ENCODE data around the gene TMA7. TPM values are rescaled to one million over a fixed set of nuclear protein-coding genes. Genes with fewer than 3 reads are reported as not detected.
A peak's percentile ranks its signal among the peaks of the same experiment; 100 is the strongest.

The TMA7 gene
- total RNA-seq, 6 experiments from 2014 or later, result 64.8 to 182 (median 80.1) TPM

- ATAC-seq (peak; percentile 3 to 7 (median 4)), DNase-seq (no peak)
- intact Hi-C loops (cut with DNase I), result no loop called here
- WGBS (ENCODE audit: insufficient coverage, low coverage, low lambda C conversion rate, missing lambda C conversion rate), result 0% methylated on average over 13 of the region's 21 CpGs
- Histone ChIP-seq H3K9me3 (no peaks in the 10 kb centered on the region), H3K27me3 (no peaks in the 10 kb centered on the region), H3K36me3 (peaks cover 0 to 26% (median under 1%) of the 10 kb centered on the region in 4 donors), H3K4me1 (peaks cover 0 to 18% (median 4%) of the 10 kb centered on the region in 4 donors), H3K4me3 (peak overlapping the region; percentile 72 to 86 (median 75)), H3K27ac (peak overlapping the region; percentile 78 to 83 (median 78))
- TF ChIP-seq CTCF (IDR thresholded peaks at IDR 0.05) (no peak), POLR2A (IDR thresholded peaks at IDR 0.05) (no peak)
Observed at GRCh38 chr3:48440590-48440958, 517 bp downstream of the TMA7 start.

- Histone ChIP-seq H3K4me3 (no peak overlapping the region), H3K27me3 (no peaks in the 10 kb centered on the region), H3K27ac (no peak overlapping the region), H3K4me1 (peaks cover 0 to 25% (median 4%) of the 10 kb centered on the region in 4 donors), H3K36me3 (peaks cover 0 to 26% (median under 1%) of the 10 kb centered on the region in 4 donors), H3K9me3 (no peaks in the 10 kb centered on the region)
- WGBS (ENCODE audit: insufficient coverage, low coverage, low lambda C conversion rate, missing lambda C conversion rate), result 47% methylated on average over 6 of the region's 6 CpGs
- intact Hi-C loops (cut with DNase I), result no loop called here
- no peak for DNase-seq
- no peak for TF ChIP-seq CTCF (IDR thresholded peaks at IDR 0.05)
- no peak for TF ChIP-seq POLR2A (IDR thresholded peaks at IDR 0.05)
- ATAC-seq, result no peak
Observed at GRCh38 chr3:48441940-48442339, 1.9 kb downstream of the TMA7 start.

- no peak overlapping the region for H3K4me3 ChIP-seq
- no peaks in the 10 kb centered on the region for H3K9me3 ChIP-seq
- no peak for TF ChIP-seq CTCF (IDR thresholded peaks at IDR 0.05)
- no peak for TF ChIP-seq POLR2A (IDR thresholded peaks at IDR 0.05)
- 69% methylated on average over 5 of the region's 6 CpGs for WGBS (ENCODE audit: insufficient coverage, low coverage, low lambda C conversion rate, missing lambda C conversion rate)
- peaks cover 0 to 25% (median 8%) of the 10 kb centered on the region in 4 donors for H3K4me1 ChIP-seq
- no peak for DNase-seq
- no peaks in the 10 kb centered on the region for H3K27me3 ChIP-seq
- H3K27ac ChIP-seq, result no peak overlapping the region
- no peak for ATAC-seq
- H3K36me3 ChIP-seq, result peaks cover 0 to 26% (median under 1%) of the 10 kb centered on the region in 4 donors
- intact Hi-C loops (cut with DNase I), result no loop called here
Observed at GRCh38 chr3:48445277-48445882, 5.3 kb downstream of the TMA7 start.

GRCh38 chr3:48446043-48446424 lies 6.0 kb downstream of the TMA7 start:
- Histone ChIP-seq H3K4me1 (peaks cover 0 to 23% (median 8%) of the 10 kb centered on the region in 4 donors), H3K4me3 (peak overlapping the region; percentile 72 to 96 (median 79)), H3K27ac (peak overlapping the region; percentile 69 to 84 (median 73)), H3K27me3 (no peaks in the 10 kb centered on the region), H3K36me3 (peaks cover 0 to 27% (median 2%) of the 10 kb centered on the region in 4 donors), H3K9me3 (no peaks in the 10 kb centered on the region)
- intact Hi-C loops (cut with DNase I), result no loop called here
- no peak for ATAC-seq
- DNase-seq, result no peak
- TF ChIP-seq CTCF (IDR thresholded peaks at IDR 0.05) (no peak), POLR2A (IDR thresholded peaks at IDR 0.05) (no peak)
- WGBS (ENCODE audit: insufficient coverage, low coverage, low lambda C conversion rate, missing lambda C conversion rate), result 9% methylated on average over 6 of the region's 6 CpGs
